Measurements from ENCODE around the gene ANKS1B.

ANKS1B gene

GRCh38 chr12:99019798-99020197 is 964.9 kb downstream of the ANKS1B start:
- Histone ChIP-seq H3K9me3 (ENCODE audit: control insufficient read depth, insufficient read depth, low read depth, low read length) (peaks cover 16% of the 10 kb centered on the region), H3K36me3 (ENCODE audit: control insufficient read depth, insufficient read depth, low read length) (no peaks in the 10 kb centered on the region), H3K4me1 (ENCODE audit: control insufficient read depth, insufficient read depth, low read length) (no peaks in the 10 kb centered on the region; the same call in 1 of the 2 replicates), H3K27ac (ENCODE audit: low read depth, low read length) (no peak overlapping the region), H3K4me3 (ENCODE audit: low read depth, low read length) (no peak overlapping the region), H3K27me3 (ENCODE audit: control insufficient read depth, insufficient read depth, low read length) (no peaks in the 10 kb centered on the region), H3K9ac (ENCODE audit: low read length) (no peak overlapping the region)

- Histone ChIP-seq H3K36me3 (ENCODE audit: control insufficient read depth, insufficient read depth, low read length) (no peaks in the 10 kb centered on the region), H3K27me3 (ENCODE audit: control insufficient read depth, insufficient read depth, low read length) (no peaks in the 10 kb centered on the region), H3K4me3 (ENCODE audit: low read depth, low read length) (no peak overlapping the region), H3K27ac (ENCODE audit: low read depth, low read length) (no peak overlapping the region), H3K4me1 (ENCODE audit: control insufficient read depth, insufficient read depth, low read length) (no peaks in the 10 kb centered on the region), H3K9me3 (ENCODE audit: control insufficient read depth, insufficient read depth, low read depth, low read length) (peaks cover 16% of the 10 kb centered on the region), H3K9ac (ENCODE audit: low read length) (no peak overlapping the region)
Observed at GRCh38 chr12:99017971-99018370, 966.8 kb downstream of the ANKS1B start.

GRCh38 chr12:99009654-99010296 is 975.0 kb downstream of the ANKS1B start:
- Histone ChIP-seq H3K9me3 (ENCODE audit: control insufficient read depth, insufficient read depth, low read depth, low read length) (no peaks in the 10 kb centered on the region), H3K9ac (ENCODE audit: low read length) (no peak overlapping the region), H3K36me3 (ENCODE audit: control insufficient read depth, insufficient read depth, low read length) (no peaks in the 10 kb centered on the region), H3K4me3 (ENCODE audit: low read depth, low read length) (no peak overlapping the region), H3K27ac (ENCODE audit: low read depth, low read length) (no peak overlapping the region), H3K27me3 (ENCODE audit: control insufficient read depth, insufficient read depth, low read length) (no peaks in the 10 kb centered on the region), H3K4me1 (ENCODE audit: control insufficient read depth, insufficient read depth, low read length) (peaks cover 5% of the 10 kb centered on the region; the same call in 1 of the 2 replicates)

GRCh38 chr12:99005601-99006000 is 979.1 kb downstream of the ANKS1B start:
- Histone ChIP-seq H3K36me3 (ENCODE audit: control insufficient read depth, insufficient read depth, low read length) (no peaks in the 10 kb centered on the region), H3K4me1 (ENCODE audit: control insufficient read depth, insufficient read depth, low read length) (peaks cover 5% of the 10 kb centered on the region; the same call in 1 of the 2 replicates), H3K9me3 (ENCODE audit: control insufficient read depth, insufficient read depth, low read depth, low read length) (no peaks in the 10 kb centered on the region), H3K4me3 (ENCODE audit: low read depth, low read length) (no peak overlapping the region), H3K27me3 (ENCODE audit: control insufficient read depth, insufficient read depth, low read length) (no peaks in the 10 kb centered on the region), H3K27ac (ENCODE audit: low read depth, low read length) (no peak overlapping the region), H3K9ac (ENCODE audit: low read length) (no peak overlapping the region)

GRCh38 chr12:99004799-99005466 is 979.8 kb downstream of the ANKS1B start:
- Histone ChIP-seq H3K9ac (ENCODE audit: low read length) (no peak overlapping the region), H3K9me3 (ENCODE audit: control insufficient read depth, insufficient read depth, low read depth, low read length) (no peaks in the 10 kb centered on the region), H3K36me3 (ENCODE audit: control insufficient read depth, insufficient read depth, low read length) (no peaks in the 10 kb centered on the region), H3K27me3 (ENCODE audit: control insufficient read depth, insufficient read depth, low read length) (no peaks in the 10 kb centered on the region), H3K27ac (ENCODE audit: low read depth, low read length) (no peak overlapping the region), H3K4me1 (ENCODE audit: control insufficient read depth, insufficient read depth, low read length) (peaks cover 5% of the 10 kb centered on the region; the same call in 1 of the 2 replicates), H3K4me3 (ENCODE audit: low read depth, low read length) (no peak overlapping the region)

- Histone ChIP-seq H3K36me3 (ENCODE audit: control insufficient read depth, insufficient read depth, low read length) (no peaks in the 10 kb centered on the region), H3K9ac (ENCODE audit: low read length) (no peak overlapping the region), H3K27ac (ENCODE audit: low read depth, low read length) (no peak overlapping the region), H3K4me3 (ENCODE audit: low read depth, low read length) (no peak overlapping the region), H3K4me1 (ENCODE audit: control insufficient read depth, insufficient read depth, low read length) (no peaks in the 10 kb centered on the region), H3K9me3 (ENCODE audit: control insufficient read depth, insufficient read depth, low read depth, low read length) (no peaks in the 10 kb centered on the region), H3K27me3 (ENCODE audit: control insufficient read depth, insufficient read depth, low read length) (no peaks in the 10 kb centered on the region)
Observed at GRCh38 chr12:99002731-99003130, 982.0 kb downstream of the ANKS1B start.

GRCh38 chr12:99002156-99002555 is 982.6 kb downstream of the ANKS1B start:
- no peaks in the 10 kb centered on the region for H3K4me1 ChIP-seq (ENCODE audit: control insufficient read depth, insufficient read depth, low read length)
- no peaks in the 10 kb centered on the region for H3K27me3 ChIP-seq (ENCODE audit: control insufficient read depth, insufficient read depth, low read length)
- no peak overlapping the region for H3K27ac ChIP-seq (ENCODE audit: low read depth, low read length)
- no peak overlapping the region for H3K4me3 ChIP-seq (ENCODE audit: low read depth, low read length)
- no peak overlapping the region for H3K9ac ChIP-seq (ENCODE audit: low read length)
- H3K36me3 ChIP-seq (ENCODE audit: control insufficient read depth, insufficient read depth, low read length) = no peaks in the 10 kb centered on the region
- no peaks in the 10 kb centered on the region for H3K9me3 ChIP-seq (ENCODE audit: control insufficient read depth, insufficient read depth, low read depth, low read length)

GRCh38 chr12:98999559-98999958 is 985.2 kb downstream of the ANKS1B start:
- H3K4me1 ChIP-seq (ENCODE audit: control insufficient read depth, insufficient read depth, low read length) = no peaks in the 10 kb centered on the region
- no peak overlapping the region for H3K4me3 ChIP-seq (ENCODE audit: low read depth, low read length)
- H3K9me3 ChIP-seq (ENCODE audit: control insufficient read depth, insufficient read depth, low read depth, low read length) = no peaks in the 10 kb centered on the region
- no peak overlapping the region for H3K27ac ChIP-seq (ENCODE audit: low read depth, low read length)
- H3K27me3 ChIP-seq (ENCODE audit: control insufficient read depth, insufficient read depth, low read length) = no peaks in the 10 kb centered on the region
- H3K36me3 ChIP-seq (ENCODE audit: control insufficient read depth, insufficient read depth, low read length) = no peaks in the 10 kb centered on the region
- no peak overlapping the region for H3K9ac ChIP-seq (ENCODE audit: low read length)

- H3K27ac ChIP-seq (ENCODE audit: low read depth, low read length) = no peak overlapping the region
- H3K36me3 ChIP-seq (ENCODE audit: control insufficient read depth, insufficient read depth, low read length) = no peaks in the 10 kb centered on the region
- no peak overlapping the region for H3K4me3 ChIP-seq (ENCODE audit: low read depth, low read length)
- no peaks in the 10 kb centered on the region for H3K27me3 ChIP-seq (ENCODE audit: control insufficient read depth, insufficient read depth, low read length)
- no peaks in the 10 kb centered on the region for H3K4me1 ChIP-seq (ENCODE audit: control insufficient read depth, insufficient read depth, low read length)
- no peaks in the 10 kb centered on the region for H3K9me3 ChIP-seq (ENCODE audit: control insufficient read depth, insufficient read depth, low read depth, low read length)
- no peak overlapping the region for H3K9ac ChIP-seq (ENCODE audit: low read length)
Observed at GRCh38 chr12:98998697-98999299, 985.9 kb downstream of the ANKS1B start.

GRCh38 chr12:98997899-98998298 is 986.8 kb downstream of the ANKS1B start:
- Histone ChIP-seq H3K4me1 (ENCODE audit: control insufficient read depth, insufficient read depth, low read length) (no peaks in the 10 kb centered on the region), H3K27ac (ENCODE audit: low read depth, low read length) (no peak overlapping the region), H3K36me3 (ENCODE audit: control insufficient read depth, insufficient read depth, low read length) (no peaks in the 10 kb centered on the region), H3K9me3 (ENCODE audit: control insufficient read depth, insufficient read depth, low read depth, low read length) (no peaks in the 10 kb centered on the region), H3K9ac (ENCODE audit: low read length) (no peak overlapping the region), H3K27me3 (ENCODE audit: control insufficient read depth, insufficient read depth, low read length) (no peaks in the 10 kb centered on the region), H3K4me3 (ENCODE audit: low read depth, low read length) (no peak overlapping the region)

GRCh38 chr12:98990648-98991047 is 994.1 kb downstream of the ANKS1B start:
- H3K4me1 ChIP-seq (ENCODE audit: control insufficient read depth, insufficient read depth, low read length) = no peaks in the 10 kb centered on the region
- no peaks in the 10 kb centered on the region for H3K27me3 ChIP-seq (ENCODE audit: control insufficient read depth, insufficient read depth, low read length)
- H3K4me3 ChIP-seq (ENCODE audit: low read depth, low read length) = no peak overlapping the region
- H3K9me3 ChIP-seq (ENCODE audit: control insufficient read depth, insufficient read depth, low read depth, low read length) = no peaks in the 10 kb centered on the region
- no peaks in the 10 kb centered on the region for H3K36me3 ChIP-seq (ENCODE audit: control insufficient read depth, insufficient read depth, low read length)
- no peak overlapping the region for H3K27ac ChIP-seq (ENCODE audit: low read depth, low read length)
- no peak overlapping the region for H3K9ac ChIP-seq (ENCODE audit: low read length)
